Endodermal cell (in vitro differentiated cells): ENCODE measurements around the gene CNOT1. TPM values are rescaled to one million over a fixed set of nuclear protein-coding genes. Genes with fewer than 3 reads are reported as not detected.

Experiments used
- DNase-seq: peaks from one replicate; pipeline ENCODE4 v3.0.0-alpha.2; 2017
- H3K27ac ChIP-seq: 2 replicates; pipeline ENCODE4 v1.5.1; 2013; ENCODE audit warnings: mild to moderate bottlenecking, low read depth, low read length, moderate library complexity
- H3K27me3 ChIP-seq: 2 replicates; pipeline ENCODE4 v1.6.1; 2013; ENCODE audit warnings: mild to moderate bottlenecking, low read length, moderate library complexity; ENCODE audit not compliant: insufficient read depth, control insufficient read depth, poor library complexity, severe bottlenecking
- H3K36me3 ChIP-seq: 2 replicates; pipeline ENCODE4 v1.7.0; 2013; ENCODE audit warnings: mild to moderate bottlenecking, low read length, moderate library complexity; ENCODE audit not compliant: control insufficient read depth, insufficient read depth
- H3K4me1 ChIP-seq: one replicate; pipeline ENCODE4 v1.7.0; 2013; ENCODE audit warnings: low read length; ENCODE audit not compliant: control insufficient read depth, insufficient read depth
- H3K4me3 ChIP-seq: 2 replicates; pipeline ENCODE4 v1.5.1; 2013; ENCODE audit warnings: mild to moderate bottlenecking, low read length, moderate library complexity
- H3K9ac ChIP-seq: 2 replicates; pipeline ENCODE4 v1.6.1; 2013; ENCODE audit warnings: mild to moderate bottlenecking, low read length, moderate library complexity; ENCODE audit not compliant: poor library complexity, severe bottlenecking; ENCODE audit errors: extremely low read depth
- H3K9me3 ChIP-seq: 2 replicates; pipeline ENCODE4 v1.6.1; 2013; ENCODE audit warnings: mild to moderate bottlenecking, low read length, moderate library complexity; ENCODE audit not compliant: control insufficient read depth
- H3K27ac Mint-ChIP-seq: 2 replicates; pipeline ENCODE4 v1.8.0; 2020; ENCODE audit warnings: mixed read lengths
- H3K27me3 Mint-ChIP-seq: 2 replicates; pipeline ENCODE4 v1.8.0; 2021; ENCODE audit warnings: mild to moderate bottlenecking, mixed read lengths; ENCODE audit not compliant: insufficient read depth
- H3K36me3 Mint-ChIP-seq: 2 replicates; pipeline ENCODE4 v1.8.0; 2020; ENCODE audit warnings: low read depth, mixed read lengths
- H3K4me1 Mint-ChIP-seq: 2 replicates; pipeline ENCODE4 v1.8.0; 2020; ENCODE audit warnings: mixed read lengths
- H3K4me3 Mint-ChIP-seq: 2 replicates; pipeline ENCODE4 v1.8.0; 2020; ENCODE audit warnings: mild to moderate bottlenecking, moderate library complexity, mixed read lengths
- H3K9me3 Mint-ChIP-seq: 2 replicates; pipeline ENCODE4 v1.8.0; 2020; ENCODE audit warnings: mild to moderate bottlenecking, mixed read lengths
- WGBS, 2 experiments: methylation state at CpG; one replicate each; pipeline versions ENCODE4 v1.1.5 to v1.1.7; 2013; ENCODE audit warnings: missing lambda C conversion rate in 2 of 2, mixed read lengths in 1 of 2; ENCODE audit not compliant: insufficient coverage in 1 of 2, insufficient read length in 1 of 2; 5-methylcytosine and 5-hydroxymethylcytosine counted together
- total RNA-seq, 2 donors: library from RNA; stranded (reverse); fragmentation: NEBNext Ultra II Directional in 1 of 2; extraction: Animal tissue kit (Norgen Biotek cat#: 25700) in 1 of 2; gene quantifications; 2 replicates in 1 of 2; 3 replicates in 1 of 2; pipeline ENCODE4 v1.2.1, GENCODE V29; 2021
- TF ChIP-seq, protein P1 (sequence below): fragments of 200-600 bp; sonication (generic); conservative IDR thresholded peaks from 2 replicates; pipeline ENCODE4 v1.5.0; 2021; ENCODE audit warnings: antibody characterized with exemption, mild to moderate bottlenecking

CNOT1 gene
- total RNA-seq, 2 donors from 2014 or later, result 253 to 263 TPM

GRCh38 chr16:58670946-58671583, 41.4 kb upstream of the CNOT1 start:
- Histone ChIP-seq H3K36me3 (peaks cover 20% of the 10 kb centered on the region), H3K27ac (no peak overlapping the region), H3K9me3 (no peaks in the 10 kb centered on the region), H3K4me1 (no peaks in the 10 kb centered on the region), H3K27me3 (no peaks in the 10 kb centered on the region), H3K9ac (no peak overlapping the region), H3K4me3 (no peak overlapping the region)
- no peak overlapping the region for H3K27ac Mint-ChIP-seq
- WGBS, 2 experiments, result 95 to 99% methylated on average over 12 to 18 of the region's 18 CpGs
- no peaks in the 10 kb centered on the region for H3K27me3 Mint-ChIP-seq
- peaks cover 65% of the 10 kb centered on the region for H3K36me3 Mint-ChIP-seq
- TF ChIP-seq, protein P1, sequence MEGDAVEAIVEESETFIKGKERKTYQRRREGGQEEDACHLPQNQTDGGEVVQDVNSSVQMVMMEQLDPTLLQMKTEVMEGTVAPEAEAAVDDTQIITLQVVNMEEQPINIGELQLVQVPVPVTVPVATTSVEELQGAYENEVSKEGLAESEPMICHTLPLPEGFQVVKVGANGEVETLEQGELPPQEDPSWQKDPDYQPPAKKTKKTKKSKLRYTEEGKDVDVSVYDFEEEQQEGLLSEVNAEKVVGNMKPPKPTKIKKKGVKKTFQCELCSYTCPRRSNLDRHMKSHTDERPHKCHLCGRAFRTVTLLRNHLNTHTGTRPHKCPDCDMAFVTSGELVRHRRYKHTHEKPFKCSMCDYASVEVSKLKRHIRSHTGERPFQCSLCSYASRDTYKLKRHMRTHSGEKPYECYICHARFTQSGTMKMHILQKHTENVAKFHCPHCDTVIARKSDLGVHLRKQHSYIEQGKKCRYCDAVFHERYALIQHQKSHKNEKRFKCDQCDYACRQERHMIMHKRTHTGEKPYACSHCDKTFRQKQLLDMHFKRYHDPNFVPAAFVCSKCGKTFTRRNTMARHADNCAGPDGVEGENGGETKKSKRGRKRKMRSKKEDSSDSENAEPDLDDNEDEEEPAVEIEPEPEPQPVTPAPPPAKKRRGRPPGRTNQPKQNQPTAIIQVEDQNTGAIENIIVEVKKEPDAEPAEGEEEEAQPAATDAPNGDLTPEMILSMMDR, result no peak
- H3K9me3 Mint-ChIP-seq, result no peaks in the 10 kb centered on the region
- H3K4me1 Mint-ChIP-seq, result no peaks in the 10 kb centered on the region
- no peak overlapping the region for H3K4me3 Mint-ChIP-seq
- no peak for DNase-seq

GRCh38 chr16:58670177-58670576, 40.6 kb upstream of the CNOT1 start:
- no peaks in the 10 kb centered on the region for H3K27me3 ChIP-seq
- Mint-ChIP-seq H3K36me3 (peaks cover 58% of the 10 kb centered on the region), H3K27me3 (no peaks in the 10 kb centered on the region), H3K9me3 (no peaks in the 10 kb centered on the region), H3K27ac (no peak overlapping the region), H3K4me3 (no peak overlapping the region), H3K4me1 (no peaks in the 10 kb centered on the region)
- TF ChIP-seq, protein P1, result no peak
- no peak overlapping the region for H3K27ac ChIP-seq
- H3K9me3 ChIP-seq, result no peaks in the 10 kb centered on the region
- peaks cover 12% of the 10 kb centered on the region for H3K36me3 ChIP-seq
- H3K4me3 ChIP-seq, result no peak overlapping the region
- no peak for DNase-seq
- H3K9ac ChIP-seq, result no peak overlapping the region
- no peaks in the 10 kb centered on the region for H3K4me1 ChIP-seq

GRCh38 chr16:58665200-58665599, 35.6 kb upstream of the CNOT1 start:
- Histone ChIP-seq H3K27ac (no peak overlapping the region), H3K9ac (no peak overlapping the region), H3K27me3 (no peaks in the 10 kb centered on the region), H3K9me3 (no peaks in the 10 kb centered on the region), H3K36me3 (no peaks in the 10 kb centered on the region), H3K4me3 (no peak overlapping the region), H3K4me1 (no peaks in the 10 kb centered on the region)
- Mint-ChIP-seq H3K4me1 (no peaks in the 10 kb centered on the region), H3K9me3 (no peaks in the 10 kb centered on the region), H3K36me3 (peaks cover 25% of the 10 kb centered on the region), H3K27me3 (no peaks in the 10 kb centered on the region), H3K27ac (peak overlapping the region; percentile 29), H3K4me3 (no peak overlapping the region)
- TF ChIP-seq, protein P1, result no peak
- 86 to 90% methylated on average over 6 to 8 of the region's 8 CpGs for WGBS, 2 experiments
- DNase-seq, result no peak
